Measurements from ENCODE around the gene CCNL2. TPM values are rescaled to one million over a fixed set of nuclear protein-coding genes. Genes with fewer than 3 reads are reported as not detected.

Gene CCNL2
- total and polyA plus RNA-seq, 2 experiments from 2014 or later = 115 to 146 TPM

- H3K4me3 ChIP-seq = no peak overlapping the region
- no peak for DNase-seq (ENCODE audit: low spot score)
Measured at GRCh38 chr1:1437904-1438376, 38.8 kb upstream of the CCNL2 start.

More at GRCh38 chr1:1437904-1438376, 38.8 kb upstream of the CCNL2 start:
- H3K79me2 ChIP-seq (replicated peaks; ENCODE audit: insufficient read depth) = 0 out of 2 replicates have a peak, but pooled peaks cover 2% of the 10 kb centered on the region
- TF ChIP-seq CREB1 (CRISPR knock-in tag; IDR thresholded peaks at IDR 0.05; ENCODE audit: low read depth) (no peak), REST (IDR thresholded peaks at IDR 0.05; ENCODE audit: unreplicated experiment) (no peak), CTCF (conservative IDR thresholded peaks at IDR 0.05; ENCODE audit: low read depth in 2 of 2) (no peak), EZH2 (IDR thresholded peaks at IDR 0.05; ENCODE audit: low read depth, unreplicated experiment) (no peak), EZH2phosphoT487 (IDR thresholded peaks at IDR 0.05; ENCODE audit: unreplicated experiment) (no peak), POLR2AphosphoS5 (IDR thresholded peaks at IDR 0.05; ENCODE audit: low read depth) (no peak), ZNF331 (CRISPR knock-in tag; IDR thresholded peaks at IDR 0.05; ENCODE audit: low read depth) (no peak), STAT1 (IDR thresholded peaks at IDR 0.05; ENCODE audit: unreplicated experiment) (no peak), ETS1 (IDR thresholded peaks at IDR 0.05) (no peak), ZNF462 (CRISPR knock-in tag; IDR thresholded peaks at IDR 0.05) (no peak), JUNB (IDR thresholded peaks at IDR 0.05; ENCODE audit: unreplicated experiment) (no peak), NANOG (IDR thresholded peaks at IDR 0.05; ENCODE audit: borderline replicate concordance) (no peak), ZNF114 (CRISPR knock-in tag; IDR thresholded peaks at IDR 0.05) (no peak)
- Mint-ChIP-seq H3K27me3 (ENCODE audit: insufficient read depth, low read depth, poor library complexity) (peaks cover 12% of the 10 kb centered on the region), H3K27ac (no peak overlapping the region), H3K4me1 (peaks cover 17% of the 10 kb centered on the region), H3K36me3 (ENCODE audit: low read depth) (peaks cover 4% of the 10 kb centered on the region; the same call in 2 of the 3 replicates), H3K9me3 (no peaks in the 10 kb centered on the region), H3K4me3 (no peak overlapping the region)
- H3F3A ChIP-seq (replicated peaks; ENCODE audit: low read depth) = peaks cover 17% of the 10 kb centered on the region
- no peaks in the 10 kb centered on the region for H3K27me3 ChIP-seq (ENCODE audit: insufficient read depth)
- H2AFZ ChIP-seq = no peak overlapping the region
- H3K4me2 ChIP-seq = no peak overlapping the region
- ATAC-seq = no peak
- H3K9me2 ChIP-seq (ENCODE audit: insufficient read depth) = no peaks in the 10 kb centered on the region
- H4K20me1 ChIP-seq (replicated peaks; ENCODE audit: insufficient read depth) = no peaks in the 10 kb centered on the region
- no peak overlapping the region for H3K27ac ChIP-seq (ENCODE audit: low read depth)
- H3K36me3 ChIP-seq (ENCODE audit: insufficient read depth) = no peaks in the 10 kb centered on the region
- H3K4me1 ChIP-seq (ENCODE audit: insufficient read depth) = peaks cover 19% of the 10 kb centered on the region
